Tongue (tissue), 2 donors: ENCODE results near the gene CEP170B. TPM values are rescaled to one million over a fixed set of nuclear protein-coding genes. Genes with fewer than 3 reads are reported as not detected.
A peak's percentile ranks its signal among the peaks of the same experiment; 100 is the strongest.
"Not testable (repeated sequence)": the region's sequence is repeated elsewhere in the genome, so short reads cannot be mapped to it uniquely, and the experiment has no call there.

ENCODE experiments used
- DNase-seq: peaks from one replicate; pipeline ENCODE4 v3.0.0-alpha.2; 2015
- total RNA-seq: library from RNA; depleted of rRNA; stranded (reverse); fragments of >200 nt; gene quantifications from one replicate; pipeline ENCODE4 v1.2.3, GENCODE V29; 2014

Gene CEP170B
- total RNA-seq, 1 donor from 2014 or later = 5.7 TPM

- DNase-seq = no peak
Measured at GRCh38 chr14:104931771-104932675, 67.0 kb downstream of the CEP170B start.

- DNase-seq = peak; percentile 91
Measured at GRCh38 chr14:104932676-104933631, 67.9 kb downstream of the CEP170B start.

- DNase-seq = no peak
Measured at GRCh38 chr14:104933746-104934733, 69.0 kb downstream of the CEP170B start.

- DNase-seq = no peak
Measured at GRCh38 chr14:104935026-104935650, 70.1 kb downstream of the CEP170B start.

- DNase-seq = no peak
Measured at GRCh38 chr14:104935955-104936354, 70.9 kb downstream of the CEP170B start.

GRCh38 chr14:104936361-104937155, 71.5 kb downstream of the CEP170B start:
- no peak for DNase-seq

GRCh38 chr14:104937161-104937560, 72.1 kb downstream of the CEP170B start:
- DNase-seq = no peak

- no peak for DNase-seq
Measured at GRCh38 chr14:104937694-104938365, 72.8 kb downstream of the CEP170B start.

- DNase-seq = no peak
Measured at GRCh38 chr14:104938436-104938835, 73.4 kb downstream of the CEP170B start.

- no peak for DNase-seq
Measured at GRCh38 chr14:104938960-104939359, 73.9 kb downstream of the CEP170B start.

GRCh38 chr14:104939666-104940410, 74.8 kb downstream of the CEP170B start:
- no peak for DNase-seq

GRCh38 chr14:104940526-104941150, 75.6 kb downstream of the CEP170B start:
- no peak for DNase-seq

GRCh38 chr14:104941508-104942365, 76.7 kb downstream of the CEP170B start:
- no peak for DNase-seq

GRCh38 chr14:104942586-104942985, 77.5 kb downstream of the CEP170B start:
- no peak for DNase-seq

- DNase-seq = not testable (repeated sequence)
Measured at GRCh38 chr14:104943216-104944015, 78.3 kb downstream of the CEP170B start.

- not testable (repeated sequence) for DNase-seq
Measured at GRCh38 chr14:104944016-104944308, 78.9 kb downstream of the CEP170B start.
